Measurements from ENCODE around the gene GNG12.

The GNG12 gene

GRCh38 chr1:67780637-67781036 is 52.6 kb downstream of the GNG12 start:
- TF ChIP-seq TSHZ2 (CRISPR knock-in tag; IDR thresholded peaks at IDR 0.05): no peak
- no peak for TF ChIP-seq CSRNP3 (CRISPR knock-in tag; IDR thresholded peaks at IDR 0.05)
- TF ChIP-seq ZNF565 (CRISPR knock-in tag; conservative IDR thresholded peaks at IDR 0.05; ENCODE audit: low read depth): no peak
- TF ChIP-seq ESRRG (CRISPR knock-in tag; IDR thresholded peaks at IDR 0.05): no peak
- TF ChIP-seq ZFP3 (CRISPR knock-in tag; IDR thresholded peaks at IDR 0.05): no peak

GRCh38 chr1:67777440-67777839 is 55.8 kb downstream of the GNG12 start:
- no peak for TF ChIP-seq ZC3H10 (CRISPR knock-in tag; IDR thresholded peaks at IDR 0.05)
- no peak for TF ChIP-seq CSDC2 (CRISPR knock-in tag; IDR thresholded peaks at IDR 0.05)
- TF ChIP-seq OSR1 (CRISPR knock-in tag; IDR thresholded peaks at IDR 0.05): no peak
- no peak for TF ChIP-seq ARNTL (CRISPR knock-in tag; IDR thresholded peaks at IDR 0.05; ENCODE audit: borderline replicate concordance, low read depth)
- no peak for TF ChIP-seq SNAI2 (CRISPR knock-in tag; IDR thresholded peaks at IDR 0.05)
- TF ChIP-seq ZFP30 (CRISPR knock-in tag; IDR thresholded peaks at IDR 0.05): no peak
- TF ChIP-seq PPARA (CRISPR knock-in tag; IDR thresholded peaks at IDR 0.05; ENCODE audit: borderline replicate concordance): no peak
- no peak for TF ChIP-seq ZNF565 (CRISPR knock-in tag; conservative IDR thresholded peaks at IDR 0.05; ENCODE audit: low read depth)
- no peak for TF ChIP-seq RARB (CRISPR knock-in tag; IDR thresholded peaks at IDR 0.05)
- no peak for TF ChIP-seq GLIS3 (CRISPR knock-in tag; IDR thresholded peaks at IDR 0.05)
- no peak for TF ChIP-seq PATZ1 (CRISPR knock-in tag; IDR thresholded peaks at IDR 0.05; ENCODE audit: borderline replicate concordance)
- no peak for TF ChIP-seq ZNF8 (CRISPR knock-in tag; IDR thresholded peaks at IDR 0.05)
- no peak for TF ChIP-seq ISL1 (CRISPR knock-in tag; IDR thresholded peaks at IDR 0.05)
- no peak for TF ChIP-seq BACH2 (CRISPR knock-in tag; IDR thresholded peaks at IDR 0.05; ENCODE audit: borderline replicate concordance)
- TF ChIP-seq ESRRG (CRISPR knock-in tag; IDR thresholded peaks at IDR 0.05): no peak
- no peak for ATAC-seq

More at GRCh38 chr1:67780637-67781036, 52.6 kb downstream of the GNG12 start:
- no peak for ATAC-seq

GRCh38 chr1:67777016-67777415 is 56.3 kb downstream of the GNG12 start:
- no peak for ATAC-seq
- TF ChIP-seq ZC3H10 (CRISPR knock-in tag; IDR thresholded peaks at IDR 0.05) (no peak), ISL1 (CRISPR knock-in tag; IDR thresholded peaks at IDR 0.05) (no peak), PPARA (CRISPR knock-in tag; IDR thresholded peaks at IDR 0.05; ENCODE audit: borderline replicate concordance) (no peak), PATZ1 (CRISPR knock-in tag; IDR thresholded peaks at IDR 0.05; ENCODE audit: borderline replicate concordance) (no peak), OSR1 (CRISPR knock-in tag; IDR thresholded peaks at IDR 0.05) (no peak), ZNF70 (CRISPR knock-in tag; IDR thresholded peaks at IDR 0.05) (no peak), ZFP3 (CRISPR knock-in tag; IDR thresholded peaks at IDR 0.05) (no peak), CSDC2 (CRISPR knock-in tag; IDR thresholded peaks at IDR 0.05) (no peak), GLIS3 (CRISPR knock-in tag; IDR thresholded peaks at IDR 0.05) (no peak), SNAI2 (CRISPR knock-in tag; IDR thresholded peaks at IDR 0.05) (no peak), TCF4 (CRISPR knock-in tag; IDR thresholded peaks at IDR 0.05; ENCODE audit: borderline replicate concordance) (no peak), ESRRG (CRISPR knock-in tag; IDR thresholded peaks at IDR 0.05) (no peak), ZFP30 (CRISPR knock-in tag; IDR thresholded peaks at IDR 0.05) (no peak), RARB (CRISPR knock-in tag; IDR thresholded peaks at IDR 0.05) (no peak), POU6F1 (CRISPR knock-in tag; IDR thresholded peaks at IDR 0.05; ENCODE audit: borderline replicate concordance, low read depth) (no peak), BACH2 (CRISPR knock-in tag; IDR thresholded peaks at IDR 0.05; ENCODE audit: borderline replicate concordance) (no peak), CSRNP3 (CRISPR knock-in tag; IDR thresholded peaks at IDR 0.05) (no peak), CREB5 (CRISPR knock-in tag; IDR thresholded peaks at IDR 0.05; ENCODE audit: low read depth) (no peak), TOX (CRISPR knock-in tag; IDR thresholded peaks at IDR 0.05; ENCODE audit: borderline replicate concordance) (no peak), ZNF8 (CRISPR knock-in tag; IDR thresholded peaks at IDR 0.05) (no peak)
